Measurements from ENCODE around the gene PEX14. TPM values are rescaled to one million over a fixed set of nuclear protein-coding genes. Genes with fewer than 3 reads are reported as not detected.
"Not testable (repeated sequence)": the region's sequence is repeated elsewhere in the genome, so short reads cannot be mapped to it uniquely, and the experiment has no call there.

Gene PEX14
- total RNA-seq, 1 donor from 2014 or later = 23.6 TPM

DNA sequence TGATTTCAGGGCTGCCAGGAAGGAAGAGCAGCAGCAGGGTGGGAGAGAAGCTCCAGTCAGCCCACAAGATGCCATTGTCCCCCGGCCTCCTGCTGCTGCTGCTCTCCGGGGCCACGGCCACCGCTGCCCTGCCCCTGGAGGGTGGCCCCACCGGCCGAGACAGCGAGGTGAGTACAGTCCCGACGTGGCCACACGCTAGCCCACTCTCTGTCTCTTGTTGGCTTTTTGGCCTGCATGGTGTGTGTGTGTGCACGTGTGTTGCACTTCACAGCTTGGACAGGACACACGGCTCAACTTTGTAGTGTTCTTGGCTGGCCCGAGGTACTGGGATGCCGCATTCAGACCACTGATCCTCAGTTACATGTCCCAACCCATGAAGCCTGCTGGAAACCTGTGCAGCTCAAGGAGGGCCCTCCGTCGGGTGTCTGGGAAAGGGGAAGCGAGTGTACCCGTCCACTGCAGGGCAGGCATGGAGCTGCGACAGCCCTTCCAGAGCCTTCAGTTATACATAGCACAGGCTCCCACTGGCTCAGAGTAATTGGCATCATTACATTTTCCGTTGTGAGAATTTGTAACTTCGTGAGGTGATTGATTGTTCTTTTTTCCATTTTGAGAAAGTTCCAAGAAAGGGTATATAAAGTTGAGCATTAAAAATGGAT lies 24.5 kb upstream of the PEX14 start:
- intact Hi-C loops (cut with micrococcal nuclease) = no loop called here

GRCh38 chr1:10450836-10451235 lies 23.9 kb upstream of the PEX14 start:
- intact Hi-C loops (cut with micrococcal nuclease) = no loop called here

DNA sequence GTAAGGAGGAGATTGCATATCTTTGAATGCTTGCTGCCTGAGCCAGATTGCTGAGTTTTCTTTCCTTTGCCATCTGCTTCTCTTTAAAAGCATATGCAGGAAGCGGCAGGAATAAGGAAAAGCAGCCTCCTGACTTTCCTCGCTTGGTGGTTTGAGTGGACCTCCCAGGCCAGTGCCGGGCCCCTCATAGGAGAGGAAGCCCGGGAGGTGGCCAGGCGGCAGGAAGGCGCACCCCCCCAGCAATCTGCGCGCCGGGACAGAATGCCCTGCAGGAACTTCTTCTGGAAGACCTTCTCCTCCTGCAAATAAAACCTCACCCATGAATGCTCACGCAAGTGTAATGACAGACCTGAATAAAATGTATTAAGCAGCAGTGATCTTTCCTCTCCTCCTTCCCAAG lies 23.5 kb upstream of the PEX14 start:
- intact Hi-C loops (cut with micrococcal nuclease) = no loop called here

GRCh38 chr1:10456048-10456447 lies 18.7 kb upstream of the PEX14 start:
- intact Hi-C loops (cut with micrococcal nuclease) = no loop called here

DNA sequence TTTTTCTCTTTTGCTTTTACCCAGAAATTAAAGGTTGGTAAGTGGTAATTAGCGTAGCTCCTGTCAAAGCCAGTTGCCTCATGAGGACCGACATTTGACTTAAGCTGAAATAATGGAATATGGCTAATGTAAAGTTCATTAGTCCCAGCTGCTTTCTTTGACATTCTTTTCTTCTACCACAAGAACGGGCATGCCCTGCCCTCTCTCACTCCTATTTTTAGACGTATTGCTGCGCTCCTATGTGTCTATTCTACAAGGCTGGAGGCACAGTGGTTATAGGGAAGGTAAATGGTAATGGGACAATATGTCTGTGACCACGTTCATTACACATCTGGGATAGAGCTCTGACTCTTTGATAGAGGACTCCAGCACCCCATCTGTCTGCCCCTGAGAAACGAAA lies 18.1 kb upstream of the PEX14 start:
- intact Hi-C loops (cut with micrococcal nuclease) = no loop called here

DNA sequence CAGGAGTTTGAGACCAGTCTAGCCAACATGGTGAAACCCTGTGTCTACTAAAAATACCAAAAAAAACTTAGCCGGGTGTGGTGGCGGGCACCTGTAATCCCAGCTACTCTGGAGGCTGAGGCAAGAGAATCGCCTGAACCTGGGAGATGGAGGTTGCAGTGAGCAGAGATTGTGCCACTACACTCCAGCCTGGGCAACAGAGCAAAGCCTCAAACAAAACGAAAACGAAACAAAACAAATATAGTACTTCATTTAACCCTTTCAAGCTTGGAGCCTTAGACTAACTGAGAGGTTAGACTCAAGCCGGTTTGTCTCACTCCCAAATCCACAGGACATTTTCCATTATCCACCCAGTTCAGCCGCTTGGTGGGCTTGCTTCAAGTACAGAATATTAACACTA lies 17.3 kb upstream of the PEX14 start:
- intact Hi-C loops (cut with micrococcal nuclease) = not testable (repeated sequence)

DNA sequence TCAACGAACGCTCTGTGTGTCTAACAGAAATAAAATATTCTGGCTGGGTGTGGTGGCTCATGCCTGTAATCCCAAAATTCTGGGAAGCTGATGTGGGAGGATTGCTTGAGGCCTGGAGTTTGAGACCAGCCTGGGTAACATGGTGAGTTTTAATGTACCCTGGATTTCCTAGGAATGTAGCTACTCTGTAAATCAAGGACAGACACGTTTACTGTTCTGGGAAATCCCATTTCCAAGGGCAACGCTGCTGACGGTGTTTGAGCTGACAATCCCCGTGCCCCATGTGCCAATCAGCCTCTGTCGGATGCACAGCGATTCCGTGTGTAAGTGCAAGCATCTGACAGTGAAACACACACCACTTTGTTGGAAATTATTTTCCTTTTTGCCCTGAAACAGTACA lies 16.9 kb upstream of the PEX14 start:
- intact Hi-C loops (cut with micrococcal nuclease) = no loop called here

- intact Hi-C loops (cut with micrococcal nuclease) = no loop called here
Measured at GRCh38 chr1:10459184-10459583, 15.6 kb upstream of the PEX14 start.

- intact Hi-C loops (cut with micrococcal nuclease) = no loop called here
Measured at GRCh38 chr1:10467078-10467477, 7.7 kb upstream of the PEX14 start.

DNA sequence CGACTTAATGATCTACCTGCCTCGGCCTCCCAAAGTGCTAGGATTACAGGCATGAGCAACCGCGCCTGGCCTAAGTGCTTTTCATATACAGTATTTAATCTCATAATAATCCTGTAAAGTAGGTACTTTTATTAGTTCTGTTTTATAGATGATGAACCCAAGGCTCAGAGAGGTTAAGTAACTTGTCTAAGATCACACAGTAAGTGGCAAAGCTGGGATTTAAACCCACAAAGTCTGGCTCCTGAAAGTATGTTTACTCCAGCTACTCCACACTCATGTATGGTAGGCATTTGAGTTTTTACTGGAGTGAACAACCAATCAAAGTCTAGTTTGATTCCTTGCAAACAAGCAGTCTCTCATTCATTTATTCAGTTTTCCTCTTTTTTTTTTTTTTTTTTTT lies 4.7 kb upstream of the PEX14 start:
- intact Hi-C loops (cut with micrococcal nuclease) = loop anchor here (5.0 kb wide), 2 partner anchors 1043 to 1512 kb away; partner anchors contain the start of gene MFN2

GRCh38 chr1:10471411-10472219 lies 3.1 kb upstream of the PEX14 start:
- intact Hi-C loops (cut with micrococcal nuclease) = loop anchor here (1.0 to 5.0 kb wide), 6 partner anchors 23 to 1511 kb away; partner anchors contain the start of genes CENPS, MFN2 and TARDBP

DNA sequence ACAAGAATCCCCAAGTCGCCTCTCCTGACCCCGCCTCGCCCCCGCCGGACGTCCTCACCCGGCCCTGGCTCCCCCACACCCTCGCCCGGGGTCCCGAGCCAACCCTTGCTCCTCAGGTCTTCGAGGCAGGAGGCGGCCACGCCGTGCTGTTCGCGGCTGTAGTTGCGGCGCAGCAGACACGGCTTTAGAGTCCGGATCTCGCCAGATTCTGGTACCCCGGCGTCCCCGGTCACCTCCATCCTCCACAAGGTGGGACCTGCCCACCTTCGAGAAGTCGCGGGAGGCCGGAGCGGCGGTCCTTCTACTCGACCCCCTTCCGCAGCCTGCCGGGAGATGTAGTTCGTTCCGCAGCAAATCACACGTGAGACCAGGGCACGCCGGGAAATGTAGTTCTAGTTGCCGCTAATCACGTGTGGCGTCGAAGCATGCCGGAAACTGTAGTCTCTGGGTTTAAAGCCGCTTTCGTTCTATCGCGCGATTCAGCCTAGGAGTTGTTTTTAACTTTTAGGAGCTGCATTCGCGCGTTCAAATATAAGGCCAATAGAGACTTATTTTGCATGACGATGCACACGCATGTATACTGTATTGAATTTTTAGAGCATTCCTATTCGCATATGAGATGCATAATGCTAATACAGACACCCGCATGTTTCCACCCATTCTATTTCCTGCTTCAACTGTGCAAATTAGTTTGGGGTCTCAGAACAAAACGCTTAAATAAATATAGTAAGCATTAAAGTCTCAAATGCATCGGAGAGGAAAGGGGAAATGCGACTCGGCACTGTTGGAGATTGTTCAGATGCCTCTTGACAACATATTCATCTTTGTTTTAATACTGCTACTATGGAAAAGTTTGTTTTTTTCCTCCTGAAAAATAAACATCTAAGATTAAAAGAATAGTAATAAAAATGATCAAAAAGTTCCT lies 2.3 kb upstream of the PEX14 start, which contains the start of gene DFFA:
Gene DFFA, minus strand, starts transcription at position 310 of the 925 bp plus-strand sequence. Its CDS starts 71 bp downstream, at position 239.
- intact Hi-C loops (cut with micrococcal nuclease) = loop anchor here (1.0 to 5.0 kb wide), 6 partner anchors 22 to 1510 kb away; partner anchors contain the start of genes CENPS, MFN2 and TARDBP

GRCh38 chr1:10473145-10473765 lies 1.5 kb upstream of the PEX14 start:
- intact Hi-C loops (cut with micrococcal nuclease) = loop anchor here (5.0 kb wide), 2 partner anchors 1046 to 1509 kb away; partner anchors contain the start of gene MFN2

- intact Hi-C loops (cut with micrococcal nuclease) = loop anchor here (1.0 to 5.0 kb wide), 5 partner anchors 37 to 1508 kb away; partner anchors contain the start of genes CTNNBIP1, MFN2 and UBE4B
Measured at GRCh38 chr1:10474309-10474612, 489 bp upstream of the PEX14 start.

DNA sequence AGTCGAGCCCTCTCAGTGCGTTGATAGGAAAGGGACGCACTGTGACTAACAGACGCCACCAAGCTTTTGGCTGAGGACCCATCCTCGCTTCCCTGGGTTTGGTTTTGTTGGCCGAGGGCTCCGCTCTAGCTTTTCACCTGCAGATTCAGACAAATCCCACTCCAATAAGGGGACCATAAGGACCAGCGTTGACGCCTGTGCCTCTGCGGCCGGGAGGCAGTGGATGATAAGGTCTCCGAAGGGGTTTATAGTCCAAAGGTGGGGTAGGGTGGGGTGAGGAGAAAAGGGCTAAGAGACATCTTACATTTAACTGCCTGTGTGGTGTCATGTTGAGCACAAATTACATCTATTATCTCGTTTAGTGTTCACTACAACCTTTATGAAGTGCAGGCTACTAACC lies 760 bp downstream of the PEX14 start:
- intact Hi-C loops (cut with micrococcal nuclease) = loop anchor here (2.0 kb wide), 2 partner anchors 443 to 565 kb away; partner anchors contain the start of genes CTNNBIP1 and UBE4B

DNA sequence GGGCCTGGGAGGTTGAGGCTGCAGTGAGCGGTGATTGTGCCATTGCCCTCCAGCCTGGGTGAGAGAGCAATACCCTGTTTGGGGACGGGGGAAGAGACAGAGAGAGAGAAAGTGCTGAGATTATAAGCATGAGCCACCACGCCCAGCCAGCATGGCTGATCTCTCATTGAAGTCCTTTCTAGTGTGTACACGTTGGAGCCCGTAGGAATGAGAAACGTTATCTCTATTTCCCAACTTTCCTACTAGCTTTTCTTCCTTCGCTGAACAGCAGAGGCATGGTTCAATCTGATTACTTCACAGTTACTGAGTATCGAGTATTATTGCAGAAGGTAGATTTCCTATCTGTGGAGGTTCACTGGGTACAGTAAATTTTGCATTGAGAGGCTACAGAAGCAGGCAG lies 4.5 kb downstream of the PEX14 start:
- intact Hi-C loops (cut with micrococcal nuclease) = no loop called here

GRCh38 chr1:10480614-10481013 lies 5.9 kb downstream of the PEX14 start:
- intact Hi-C loops (cut with micrococcal nuclease) = no loop called here

- intact Hi-C loops (cut with micrococcal nuclease) = no loop called here
Measured at GRCh38 chr1:10484521-10484920, 9.8 kb downstream of the PEX14 start.

DNA sequence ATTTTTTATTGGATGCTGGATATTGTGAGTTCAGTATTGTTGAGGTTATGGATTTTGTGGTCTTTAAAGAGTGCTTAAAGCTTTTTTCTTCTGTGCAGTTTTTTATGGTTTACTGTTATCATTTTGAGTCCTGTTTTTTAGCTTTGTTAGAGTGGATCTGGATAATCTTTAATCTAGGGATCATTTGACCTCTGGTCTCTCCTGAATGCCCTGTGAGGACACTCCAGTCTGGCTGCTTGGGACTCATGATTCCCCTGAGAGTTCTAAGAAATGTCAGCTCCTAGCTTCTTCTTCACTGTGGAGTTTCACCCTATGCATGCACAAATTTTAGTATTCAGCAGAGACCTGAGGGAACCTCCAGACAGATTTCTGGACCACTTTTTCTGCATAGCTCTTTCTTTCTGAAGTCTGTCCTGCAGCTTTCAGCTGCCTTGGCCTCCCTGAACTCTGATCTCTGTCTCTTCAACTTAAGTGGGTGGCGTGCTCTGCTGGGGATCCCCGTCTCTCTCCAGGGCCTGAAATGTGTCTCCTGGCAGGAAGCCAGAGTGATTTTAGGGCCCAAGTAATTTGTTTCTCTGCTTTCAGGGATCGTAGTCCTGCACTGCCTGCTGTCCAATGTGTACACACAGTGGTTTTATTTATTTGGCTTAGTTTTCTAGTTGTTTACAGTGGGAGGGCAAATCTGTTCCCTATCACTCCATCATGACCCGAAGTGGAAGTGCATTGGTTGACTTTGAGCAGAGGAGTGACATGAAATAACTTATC lies 14.7 kb downstream of the PEX14 start:
- intact Hi-C loops (cut with micrococcal nuclease) = no loop called here
